Fibroblast of the aortic adventitia (primary cell): ENCODE measurements around the gene ACP7. TPM values are rescaled to one million over a fixed set of nuclear protein-coding genes. Genes with fewer than 3 reads are reported as not detected.
"Not testable (repeated sequence)": the region's sequence is repeated elsewhere in the genome, so short reads cannot be mapped to it uniquely, and the experiment has no call there.

ENCODE experiments used
- DNase-seq: peaks from one replicate; pipeline ENCODE4 v3.0.0-alpha.2; 2010; ENCODE audit warnings: low read depth
- H3K4me3 ChIP-seq: 2 replicates; pipeline ENCODE4 v1.5.1; 2011; ENCODE audit warnings: low read depth, mild to moderate bottlenecking, control low read depth, low read length, moderate library complexity
- total RNA-seq: library from RNA; depleted of rRNA; stranded (reverse); fragments of >200 nt; gene quantifications from 2 replicates; pipeline ENCODE4 v1.2.3, GENCODE V29; 2012; ENCODE audit warnings: low replicate concordance
- TF ChIP-seq, protein P1 (sequence below): IDR thresholded peaks from 2 replicates; pipeline ENCODE4 v1.5.1; 2011; ENCODE audit warnings: mild to moderate bottlenecking, low read length, control low read depth, inconsistent platforms; ENCODE audit not compliant: insufficient read depth

The ACP7 gene
- total RNA-seq, 1 donor, result 0.45 TPM

DNA sequence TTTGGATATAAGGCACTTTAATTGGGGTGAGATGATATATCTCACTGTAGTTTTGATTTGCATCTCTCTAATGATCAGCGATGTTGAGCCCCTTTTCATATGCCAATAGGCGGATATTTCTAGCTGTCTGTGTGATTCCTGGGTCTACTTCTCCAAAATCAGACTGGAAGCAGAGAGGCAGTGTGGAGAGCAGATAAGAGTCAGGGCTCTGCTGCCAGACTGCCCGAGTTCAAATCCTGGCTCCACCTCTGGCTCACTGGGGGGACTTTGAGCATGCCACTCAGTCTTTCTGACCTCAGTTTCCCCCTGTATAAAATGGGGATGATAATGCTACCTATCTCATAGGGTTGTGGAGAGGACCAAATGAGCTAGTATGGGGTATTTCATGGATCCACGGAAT is 24.0 kb upstream of the ACP7 start:
- no peak overlapping the region for H3K4me3 ChIP-seq
- TF ChIP-seq, protein P1, sequence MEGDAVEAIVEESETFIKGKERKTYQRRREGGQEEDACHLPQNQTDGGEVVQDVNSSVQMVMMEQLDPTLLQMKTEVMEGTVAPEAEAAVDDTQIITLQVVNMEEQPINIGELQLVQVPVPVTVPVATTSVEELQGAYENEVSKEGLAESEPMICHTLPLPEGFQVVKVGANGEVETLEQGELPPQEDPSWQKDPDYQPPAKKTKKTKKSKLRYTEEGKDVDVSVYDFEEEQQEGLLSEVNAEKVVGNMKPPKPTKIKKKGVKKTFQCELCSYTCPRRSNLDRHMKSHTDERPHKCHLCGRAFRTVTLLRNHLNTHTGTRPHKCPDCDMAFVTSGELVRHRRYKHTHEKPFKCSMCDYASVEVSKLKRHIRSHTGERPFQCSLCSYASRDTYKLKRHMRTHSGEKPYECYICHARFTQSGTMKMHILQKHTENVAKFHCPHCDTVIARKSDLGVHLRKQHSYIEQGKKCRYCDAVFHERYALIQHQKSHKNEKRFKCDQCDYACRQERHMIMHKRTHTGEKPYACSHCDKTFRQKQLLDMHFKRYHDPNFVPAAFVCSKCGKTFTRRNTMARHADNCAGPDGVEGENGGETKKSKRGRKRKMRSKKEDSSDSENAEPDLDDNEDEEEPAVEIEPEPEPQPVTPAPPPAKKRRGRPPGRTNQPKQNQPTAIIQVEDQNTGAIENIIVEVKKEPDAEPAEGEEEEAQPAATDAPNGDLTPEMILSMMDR, result no peak
- DNase-seq, result no peak

DNA sequence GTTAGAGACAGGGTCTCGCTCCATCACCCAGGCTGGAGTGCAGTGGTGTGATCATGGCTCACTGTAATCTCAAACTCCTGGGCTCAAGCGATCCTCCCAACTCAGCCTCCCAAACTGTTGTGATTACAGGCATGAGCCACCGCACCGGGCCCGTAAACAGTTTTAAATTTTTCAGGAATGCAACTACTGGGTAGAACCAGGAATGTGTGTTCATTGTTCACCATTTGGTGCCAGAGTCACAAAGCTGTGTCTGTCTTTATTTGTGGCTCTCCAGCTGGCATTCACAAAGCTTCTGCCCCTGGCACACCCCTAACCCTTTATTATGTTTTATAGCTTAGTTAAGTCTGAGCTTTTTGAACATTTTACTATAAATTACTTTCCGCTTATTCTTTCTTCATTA is 19.8 kb upstream of the ACP7 start:
- TF ChIP-seq, protein P1, result no peak
- no peak overlapping the region for H3K4me3 ChIP-seq
- DNase-seq, result no peak

DNA sequence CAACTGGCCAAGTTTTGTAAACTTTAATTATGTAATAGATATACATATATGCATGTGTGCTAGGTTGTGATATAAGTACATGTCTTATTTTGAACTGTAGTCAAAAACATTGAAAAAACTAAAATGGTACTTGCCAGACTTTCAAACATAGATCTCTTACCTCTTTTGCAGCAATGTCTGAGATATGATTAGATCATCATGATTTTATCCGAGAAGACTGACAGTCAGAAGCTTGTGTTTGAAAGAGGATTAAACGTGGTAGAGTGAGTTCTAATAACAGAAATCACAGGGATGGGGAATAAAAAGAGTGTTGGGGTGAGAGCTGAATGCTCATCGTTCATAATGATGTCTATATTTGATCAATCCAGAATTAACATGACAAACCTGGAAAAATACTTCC is 18.2 kb upstream of the ACP7 start:
- TF ChIP-seq, protein P1, result no peak
- H3K4me3 ChIP-seq, result no peak overlapping the region
- DNase-seq, result no peak

DNA sequence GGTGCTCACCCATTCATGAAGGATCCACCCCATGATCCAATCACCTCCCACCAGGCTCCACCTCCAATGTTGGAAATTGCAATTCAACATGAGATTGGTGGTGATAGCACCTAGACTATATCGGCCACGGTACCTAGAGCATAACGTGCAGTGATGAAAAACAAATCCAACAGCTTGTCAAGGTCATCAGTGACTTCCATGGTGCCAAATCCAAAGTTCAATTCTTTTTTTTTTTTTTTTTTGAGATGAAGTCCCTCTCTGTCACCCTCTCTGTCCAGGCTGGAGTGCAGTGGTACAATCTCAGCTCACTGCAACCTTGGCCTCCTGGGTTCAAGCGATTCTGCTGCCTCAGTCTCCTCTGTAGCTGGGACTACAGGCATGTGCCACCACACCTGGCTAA is 17.1 kb upstream of the ACP7 start:
- TF ChIP-seq, protein P1, result no peak
- no peak for DNase-seq
- no peak overlapping the region for H3K4me3 ChIP-seq

DNA sequence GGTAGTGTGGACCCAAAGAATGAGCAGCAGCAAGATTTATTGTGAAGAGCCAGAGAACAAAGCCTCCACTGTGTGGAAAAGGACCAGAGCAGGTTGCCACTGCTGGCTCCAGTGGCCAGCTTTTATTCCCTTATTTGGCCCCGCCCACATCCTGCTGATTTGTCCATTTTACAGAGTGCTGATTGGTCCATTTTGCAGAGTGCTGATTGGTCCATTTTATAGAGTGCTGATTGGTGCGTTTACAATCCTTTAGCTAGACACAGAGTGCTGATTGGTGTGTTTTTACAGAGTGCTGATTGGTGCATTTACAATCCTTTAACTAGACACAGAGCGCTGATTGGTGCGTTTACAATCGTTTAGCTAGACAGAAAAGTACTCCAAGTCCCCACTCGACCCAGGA is 15.9 kb upstream of the ACP7 start:
- not testable (repeated sequence) for DNase-seq

DNA sequence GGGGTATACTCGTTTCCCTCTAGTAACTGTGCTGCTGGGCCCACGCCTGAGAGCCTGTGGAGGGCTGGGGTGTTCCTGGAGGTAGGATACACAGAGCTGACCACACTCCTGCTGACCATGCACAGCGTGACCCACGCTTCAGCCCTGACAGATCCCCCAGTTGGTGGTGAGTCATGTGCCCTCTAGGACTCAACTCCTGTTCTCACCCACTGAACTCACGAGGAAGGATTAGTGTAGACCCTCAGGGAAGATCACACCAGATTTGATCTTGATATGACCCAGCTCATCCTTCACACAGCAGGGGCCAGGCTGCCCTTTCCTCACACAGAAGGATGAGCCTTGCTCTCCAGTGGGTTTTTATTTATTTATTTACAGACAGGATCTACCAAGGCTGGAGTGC is 13.3 kb upstream of the ACP7 start:
- TF ChIP-seq, protein P1, result no peak
- no peak for DNase-seq
- no peak overlapping the region for H3K4me3 ChIP-seq

More for the DNA sequence above, 15.9 kb upstream of the ACP7 start:
- H3K4me3 ChIP-seq, result not testable (repeated sequence)

DNA sequence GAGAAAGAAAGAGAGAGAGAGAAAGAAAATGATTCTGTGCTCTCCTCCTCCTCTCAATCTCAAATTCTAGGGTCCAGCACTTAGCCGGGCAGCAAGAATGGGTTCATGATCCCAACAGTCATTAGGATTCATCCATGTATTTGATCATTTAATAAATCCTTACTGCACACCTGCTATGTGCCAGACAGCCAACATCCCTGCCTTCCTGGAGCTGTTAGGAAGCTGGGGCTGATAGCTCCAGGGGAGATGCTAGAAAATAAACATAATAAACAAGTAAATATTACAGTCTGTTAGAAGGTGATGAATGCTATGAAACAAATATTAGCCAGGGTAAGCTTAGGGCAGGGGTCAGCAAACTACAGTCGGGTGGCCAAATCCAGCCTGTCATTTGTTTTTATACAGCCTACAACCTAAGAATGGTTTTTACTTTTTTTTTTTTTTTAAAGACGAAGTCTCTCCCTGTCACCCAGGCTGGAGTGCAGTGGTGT is 9.9 kb upstream of the ACP7 start:
- H3K4me3 ChIP-seq, result no peak overlapping the region

More for the DNA sequence above, 9.9 kb upstream of the ACP7 start:
- DNase-seq, result no peak
- TF ChIP-seq, protein P1, result no peak
